Activated CD4-positive, alpha-beta T cell treated with anti-CD3 and anti-CD28 coated beads, Interleukin-2, amount 50 U/mL, for 4 hours (primary cell): ENCODE measurements around the gene APOA4.
"Not testable (repeated sequence)": the region's sequence is repeated elsewhere in the genome, so short reads cannot be mapped to it uniquely, and the experiment has no call there.

Source experiments
- DNase-seq, 2 experiments: peaks; one replicate each; pipeline ENCODE4 v3.0.0-alpha.2; 2020

The APOA4 gene

DNA sequence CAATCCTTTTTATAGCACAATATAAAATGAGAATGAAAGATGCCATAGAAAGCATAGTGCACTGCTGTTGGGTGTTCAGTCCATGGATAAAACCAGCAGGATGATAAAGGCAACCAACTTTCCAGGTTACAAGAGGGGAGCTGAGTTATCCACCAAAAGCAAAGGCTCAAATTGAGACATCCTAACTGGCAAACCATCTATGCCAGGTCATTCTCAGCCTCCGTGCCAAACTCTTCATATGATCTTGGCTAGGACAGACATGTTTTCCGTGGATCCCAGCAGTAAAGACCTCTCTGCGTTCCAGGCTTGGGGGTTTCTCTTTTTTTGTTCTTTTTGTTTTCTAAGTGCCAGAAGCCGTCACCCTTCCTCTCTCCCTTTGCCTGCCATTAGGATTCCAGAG, 21.6 kb upstream of the APOA4 start:
- no peak for DNase-seq

DNA sequence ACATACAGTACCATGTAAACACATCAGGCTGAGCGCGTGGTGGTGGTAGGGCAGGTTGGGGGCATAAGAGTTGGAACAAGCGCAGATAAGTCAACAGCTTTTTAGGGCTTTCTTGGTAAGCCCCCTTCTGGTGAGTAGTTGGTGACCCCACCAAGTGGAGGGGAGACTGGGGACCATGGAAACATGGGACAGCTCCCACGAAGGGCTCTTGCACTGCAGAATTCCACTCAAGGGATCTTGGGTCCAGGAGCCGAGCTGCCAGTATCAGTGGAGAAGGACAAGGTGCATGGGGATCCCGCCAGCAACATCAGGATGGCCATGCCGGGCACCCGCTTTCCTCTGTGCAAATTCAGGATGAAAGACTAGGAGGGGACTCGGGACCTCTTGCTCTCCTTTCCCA, 20.6 kb upstream of the APOA4 start:
- DNase-seq, result no peak

DNA sequence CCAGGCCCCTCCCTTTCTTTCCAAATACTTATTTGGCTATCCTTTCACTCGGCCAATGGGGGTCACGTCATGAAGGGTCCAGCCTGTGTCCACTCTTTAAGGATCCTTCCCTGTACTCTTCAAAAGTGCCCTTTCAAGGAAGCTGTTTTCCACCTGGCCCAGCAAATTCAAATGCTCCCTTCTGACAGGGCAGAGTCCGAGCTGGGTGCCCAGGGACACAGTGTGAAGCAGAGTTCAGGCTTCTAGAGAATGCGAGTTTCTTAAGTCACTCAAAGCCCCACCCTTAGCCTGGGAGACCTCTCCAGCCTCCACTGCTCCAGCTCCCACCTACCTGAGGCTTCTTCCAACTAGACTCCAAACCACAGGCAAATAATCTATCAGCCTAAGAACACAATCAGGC, 19.8 kb upstream of the APOA4 start:
- no peak for DNase-seq

DNA sequence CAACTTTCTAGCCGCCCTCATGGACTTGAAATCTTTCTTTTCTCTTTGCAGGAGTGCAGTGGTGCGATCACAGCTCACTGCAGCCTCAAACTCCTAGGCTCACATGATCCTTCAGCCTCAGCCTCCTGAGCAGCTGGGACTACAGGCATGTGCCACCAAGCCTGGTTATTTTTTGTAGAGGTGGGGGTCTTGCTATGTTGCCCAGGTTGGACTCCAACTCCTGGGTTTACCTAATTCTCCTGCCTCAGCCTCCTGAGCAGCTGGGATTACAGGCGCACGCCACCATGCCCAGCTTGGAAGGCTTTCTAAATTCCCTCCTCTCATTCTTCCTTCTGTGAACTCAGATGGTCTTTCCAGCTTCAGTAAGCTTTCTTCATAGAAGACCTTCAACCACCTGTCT, 19.0 kb upstream of the APOA4 start:
- no peak for DNase-seq

DNA sequence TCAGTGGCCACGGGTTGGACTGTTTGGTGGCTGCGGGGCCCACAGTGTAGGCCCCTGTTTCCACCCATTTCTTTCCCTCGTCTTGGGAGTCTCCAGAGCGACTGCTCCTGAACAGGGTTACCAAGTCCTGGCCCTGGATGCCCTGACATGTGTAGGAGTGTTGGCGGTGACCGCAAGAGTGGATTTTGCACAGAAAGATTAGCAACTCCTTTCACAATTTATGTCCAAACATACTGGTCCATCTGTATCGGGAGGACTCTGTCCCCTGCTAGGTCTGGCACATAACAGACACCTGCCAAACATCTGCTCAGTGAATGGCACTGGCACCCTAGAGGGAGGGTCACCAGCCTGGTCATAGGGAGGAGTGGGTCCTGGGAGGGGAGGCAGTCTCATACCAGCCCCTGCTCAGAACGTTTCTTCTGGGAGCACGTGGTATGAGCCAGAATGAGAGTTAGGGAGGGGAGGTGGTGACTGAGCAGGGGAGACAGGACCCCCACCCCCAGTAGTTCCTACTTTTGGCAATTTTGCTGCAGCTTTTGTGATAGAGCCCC, 17.7 kb upstream of the APOA4 start:
- no peak for DNase-seq

DNA sequence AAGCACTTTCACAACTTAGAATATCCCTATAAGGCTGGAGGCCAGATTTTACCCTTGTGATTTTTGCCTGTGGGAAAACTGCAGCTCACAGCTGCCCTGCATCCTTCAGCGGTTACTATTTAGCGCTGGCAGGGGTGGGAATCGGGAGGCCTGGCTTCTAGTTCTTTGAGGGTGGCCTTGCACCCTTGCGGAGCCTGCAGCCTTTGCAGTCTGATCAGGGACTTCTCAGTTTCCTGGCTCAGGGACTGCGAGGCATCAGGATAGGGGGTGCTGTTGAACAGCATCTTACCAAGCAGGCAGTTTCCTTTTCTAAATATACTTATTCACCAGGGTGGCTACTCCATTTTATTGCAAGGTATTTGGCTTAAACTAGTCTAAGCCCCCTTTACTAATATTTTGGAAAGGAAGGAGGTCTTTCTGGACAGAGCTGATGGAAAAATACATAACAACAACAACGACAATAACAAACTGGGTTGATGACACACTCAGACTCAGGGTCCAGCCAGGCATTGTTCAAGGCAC, 17.2 kb upstream of the APOA4 start:
- DNase-seq, result no peak

DNA sequence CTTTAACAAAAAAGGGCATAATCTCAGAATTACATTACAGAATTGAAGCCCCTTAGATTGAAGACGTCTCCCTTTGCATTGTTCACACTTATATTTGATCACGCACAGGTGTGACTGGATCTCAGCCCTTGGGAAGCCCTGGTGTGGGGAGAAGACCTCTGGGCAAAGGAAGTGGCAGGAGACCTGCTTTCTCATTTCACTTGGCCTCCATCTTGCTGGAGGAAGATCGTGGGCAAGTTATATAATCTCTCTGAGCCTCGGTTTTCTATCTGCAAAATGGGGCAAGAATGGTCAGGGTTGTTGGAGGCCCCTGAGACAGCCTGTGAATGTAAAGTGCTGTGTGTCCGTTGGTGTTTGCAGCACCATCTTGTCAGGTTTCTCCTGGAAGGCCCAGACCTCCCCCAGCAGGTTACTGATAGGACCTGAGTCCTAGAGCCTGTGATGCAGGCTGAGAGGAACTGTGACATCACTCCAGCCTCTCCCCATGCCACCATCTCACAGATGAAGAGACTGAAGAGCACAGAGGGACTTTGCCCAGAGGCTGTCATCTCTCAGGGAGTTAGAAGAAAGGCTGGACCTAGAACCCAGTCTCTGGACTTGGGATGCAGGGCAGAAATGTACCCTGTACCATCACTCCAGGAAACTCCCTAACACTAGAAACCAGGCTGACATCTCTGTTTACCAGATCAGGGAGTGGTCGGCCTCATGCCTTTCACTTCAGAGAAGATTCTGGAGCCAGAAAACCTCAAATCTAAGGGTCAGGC, 15.4 kb upstream of the APOA4 start:
- DNase-seq, result no peak

DNA sequence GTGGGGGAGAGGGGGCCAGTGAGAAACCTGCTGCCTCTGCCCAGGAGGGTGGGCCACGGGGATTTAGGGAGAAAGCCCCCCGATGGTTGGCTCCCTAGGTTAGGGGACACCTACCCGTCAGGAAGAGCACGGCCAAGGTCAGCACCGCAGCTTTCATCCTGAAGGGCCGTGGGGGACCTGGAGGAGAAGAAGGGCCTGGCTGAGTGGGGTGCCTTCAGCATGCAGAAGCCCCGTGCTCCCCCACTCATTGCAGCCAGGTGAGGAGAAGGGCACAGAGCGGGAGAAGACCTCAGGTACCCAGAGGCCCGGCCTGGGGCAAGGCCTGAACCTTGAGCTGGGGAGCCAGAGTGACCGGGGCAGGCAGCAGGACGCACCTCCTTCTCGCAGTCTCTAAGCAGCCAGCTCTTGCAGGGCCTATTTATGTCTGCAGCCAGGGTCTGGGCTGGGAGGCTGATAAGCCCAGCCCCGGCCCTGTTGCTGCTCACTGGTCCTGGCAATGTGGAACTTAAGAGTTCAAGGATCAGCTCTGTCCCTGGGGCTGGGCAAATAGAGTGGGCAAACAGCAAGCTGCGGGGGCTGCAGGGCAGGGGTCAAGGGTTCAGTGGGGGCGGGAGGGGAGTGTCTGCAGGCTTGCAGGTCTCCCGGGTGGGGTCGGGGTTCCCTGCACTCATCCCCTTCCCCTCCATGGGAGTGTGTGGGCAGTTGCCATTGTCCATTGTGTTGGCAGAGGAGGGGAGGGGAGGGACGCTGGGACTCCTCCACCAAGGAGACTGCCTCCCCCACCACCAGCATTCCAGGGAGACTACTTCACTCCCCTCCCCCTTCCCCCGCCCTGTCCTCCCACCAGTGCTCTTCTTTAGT, 14.4 kb upstream of the APOA4 start, which contains the start of gene APOA1:
TSS of gene APOA1 (minus strand) at position 392 of the 861 bp plus-strand sequence. CDS start at position 157, 235 bp downstream.
- no peak for DNase-seq

DNA sequence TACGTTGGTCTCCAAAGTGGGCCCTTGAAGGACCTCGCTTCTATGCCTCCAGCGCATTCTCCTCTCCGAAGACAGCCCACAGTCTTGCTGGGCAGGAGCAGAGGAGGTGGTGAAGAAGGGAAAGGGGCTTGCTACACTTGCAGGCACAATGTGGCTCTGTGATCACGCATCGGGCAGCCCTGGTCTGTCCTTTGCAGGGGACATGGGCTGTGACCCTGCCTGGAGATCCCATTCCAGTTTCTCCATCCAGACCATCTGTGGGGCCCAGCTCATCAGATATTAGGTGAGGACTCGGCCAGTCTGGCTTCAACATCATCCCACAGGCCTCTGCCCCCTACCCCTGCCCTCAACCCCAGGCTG, 13.5 kb upstream of the APOA4 start:
- no peak for DNase-seq

DNA sequence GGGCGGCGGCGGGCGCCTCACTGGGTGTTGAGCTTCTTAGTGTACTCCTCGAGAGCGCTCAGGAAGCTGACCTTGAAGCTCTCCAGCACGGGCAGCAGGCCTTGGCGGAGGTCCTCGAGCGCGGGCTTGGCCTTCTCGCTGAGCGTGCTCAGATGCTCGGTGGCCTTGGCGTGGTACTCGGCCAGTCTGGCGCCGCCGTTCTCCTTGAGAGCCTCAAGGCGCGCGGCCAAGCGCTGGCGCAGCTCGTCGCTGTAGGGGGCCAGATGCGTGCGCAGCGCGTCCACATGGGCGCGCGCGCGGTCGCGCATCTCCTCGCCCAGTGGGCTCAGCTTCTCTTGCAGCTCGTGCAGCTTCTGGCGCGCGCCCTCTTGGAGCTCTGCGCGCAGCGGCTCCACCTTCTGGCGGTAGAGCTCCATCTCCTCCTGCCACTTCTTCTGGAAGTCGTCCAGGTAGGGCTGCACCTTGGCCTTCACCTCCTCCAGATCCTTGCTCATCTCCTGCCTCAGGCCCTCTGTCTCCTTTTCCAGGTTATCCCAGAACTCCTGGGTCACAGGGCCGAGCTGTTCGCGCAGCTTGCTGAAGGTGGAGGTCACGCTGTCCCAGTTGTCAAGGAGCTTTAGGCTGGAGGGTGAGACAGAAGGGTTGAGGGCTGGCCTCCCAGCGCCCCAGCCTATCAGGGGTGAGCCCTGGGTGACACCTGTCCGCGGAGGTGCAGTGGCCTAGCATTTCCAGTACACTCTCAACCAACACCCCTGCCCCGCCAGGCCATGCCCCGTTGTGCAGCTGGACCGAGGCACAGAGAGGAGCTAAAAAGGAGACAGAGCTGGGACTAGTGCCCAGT, 12.9 kb upstream of the APOA4 start:
- peak; percentile 64 to 72 for DNase-seq

DNA sequence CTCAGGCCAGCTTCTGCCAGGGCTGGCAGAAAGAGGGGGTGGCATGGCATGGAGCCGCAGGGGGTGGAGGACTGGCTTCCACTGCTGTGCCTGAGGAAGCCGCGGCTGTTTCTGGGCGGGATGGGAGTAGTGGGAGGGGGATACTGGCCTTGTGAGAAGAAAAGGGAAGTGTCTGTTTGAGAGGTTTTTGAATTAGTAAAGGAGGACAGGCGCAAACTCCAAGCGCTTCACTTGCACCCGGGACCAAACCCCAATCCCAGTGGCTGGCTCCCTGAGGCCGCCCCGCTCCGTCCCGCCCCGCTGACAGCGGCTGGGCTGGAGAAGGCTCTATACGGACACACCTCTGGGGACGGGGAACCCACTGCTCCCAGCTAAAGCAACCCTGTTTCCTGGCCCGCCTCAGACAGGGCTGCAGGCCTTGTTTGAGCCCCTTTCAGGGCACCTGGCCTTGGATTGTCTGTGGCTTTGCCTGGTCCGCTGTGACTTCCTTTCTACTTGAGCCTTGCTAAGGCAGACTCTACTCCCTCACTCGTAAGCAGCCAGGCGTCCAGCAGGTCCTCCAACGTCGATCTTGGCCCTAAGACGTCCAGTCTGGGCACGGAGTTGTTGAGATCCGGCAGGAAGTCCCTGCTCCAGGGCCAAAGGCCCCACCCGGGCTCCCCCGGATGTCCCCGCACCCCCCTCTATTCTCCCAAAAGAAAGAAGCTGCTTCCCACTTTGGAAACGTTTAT, 12.1 kb upstream of the APOA4 start:
- DNase-seq, result no peak

DNA sequence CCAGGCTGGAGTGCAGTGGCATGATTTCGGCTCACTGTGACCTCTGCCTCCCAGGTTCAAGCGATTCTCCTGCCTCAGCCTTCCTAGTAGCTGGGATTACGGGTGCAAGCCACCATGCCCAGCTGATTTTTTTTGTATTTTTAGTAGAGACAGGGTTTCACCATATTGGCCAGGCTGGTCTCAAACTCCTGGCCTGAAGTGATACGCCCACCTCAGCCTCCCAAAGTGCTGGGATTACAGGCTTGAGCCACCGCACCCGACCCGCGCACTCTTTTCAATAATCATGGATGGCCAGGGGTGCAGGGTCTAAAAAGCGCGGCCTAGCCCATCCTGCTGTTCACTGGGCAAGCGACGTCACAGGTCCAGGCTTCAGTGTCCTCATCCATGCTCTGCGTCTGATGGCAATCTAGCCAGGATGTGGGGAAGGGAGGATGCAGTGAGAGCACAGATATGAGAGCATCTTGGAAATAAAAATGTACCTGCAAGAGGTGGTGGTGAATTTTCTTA, 11.5 kb upstream of the APOA4 start:
- DNase-seq, result not testable (repeated sequence)

DNA sequence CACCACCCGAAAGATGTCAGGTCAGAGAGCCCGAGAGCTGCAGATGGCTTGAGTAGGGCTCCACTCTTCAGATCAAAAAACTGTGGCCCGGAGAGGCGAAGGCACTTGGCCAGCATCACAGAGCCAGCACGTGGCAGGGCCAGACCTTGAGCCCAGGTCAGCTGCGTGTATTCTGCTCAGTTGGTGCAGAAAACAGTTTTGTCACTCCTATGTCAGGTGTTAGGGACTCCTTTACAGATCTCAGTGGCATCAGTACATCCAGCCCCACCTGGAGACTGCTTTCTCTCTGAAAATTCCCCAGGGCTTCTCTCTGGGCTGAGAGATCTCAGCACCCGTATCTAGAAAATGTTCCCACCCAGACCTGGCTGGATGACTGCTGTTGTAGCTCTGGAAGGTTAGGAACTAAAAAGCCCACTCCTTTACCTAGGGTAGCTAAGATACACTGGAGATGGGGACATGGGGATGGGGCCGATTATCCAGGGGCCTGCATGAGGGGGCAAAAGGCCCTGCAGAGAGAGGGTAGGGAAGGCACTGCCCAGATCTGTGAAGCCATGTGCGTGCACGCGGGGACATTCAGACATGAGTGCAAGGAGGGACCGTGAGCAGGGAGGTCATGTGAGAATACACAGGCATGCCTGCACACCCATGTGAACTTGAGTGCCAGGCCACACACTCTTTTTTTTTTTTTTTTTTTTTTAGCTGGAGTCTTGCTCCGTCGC, 10.9 kb upstream of the APOA4 start:
- no peak for DNase-seq

DNA sequence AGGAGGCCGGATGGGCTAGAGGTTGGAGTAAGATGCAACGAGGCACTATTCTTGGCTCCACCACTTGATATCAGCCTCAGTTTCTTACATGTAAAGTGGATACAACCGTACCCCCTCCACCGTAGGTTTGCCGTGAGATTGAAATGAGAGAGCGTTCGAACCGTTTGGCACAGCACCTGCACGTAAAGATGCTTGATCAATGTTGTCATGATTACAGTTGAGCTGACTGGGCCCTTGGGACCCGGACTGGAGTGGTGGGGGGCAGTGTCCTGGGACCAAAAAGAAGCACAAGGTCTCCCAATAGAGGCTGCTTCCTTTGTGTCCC, 10.3 kb upstream of the APOA4 start:
- DNase-seq, result no peak

DNA sequence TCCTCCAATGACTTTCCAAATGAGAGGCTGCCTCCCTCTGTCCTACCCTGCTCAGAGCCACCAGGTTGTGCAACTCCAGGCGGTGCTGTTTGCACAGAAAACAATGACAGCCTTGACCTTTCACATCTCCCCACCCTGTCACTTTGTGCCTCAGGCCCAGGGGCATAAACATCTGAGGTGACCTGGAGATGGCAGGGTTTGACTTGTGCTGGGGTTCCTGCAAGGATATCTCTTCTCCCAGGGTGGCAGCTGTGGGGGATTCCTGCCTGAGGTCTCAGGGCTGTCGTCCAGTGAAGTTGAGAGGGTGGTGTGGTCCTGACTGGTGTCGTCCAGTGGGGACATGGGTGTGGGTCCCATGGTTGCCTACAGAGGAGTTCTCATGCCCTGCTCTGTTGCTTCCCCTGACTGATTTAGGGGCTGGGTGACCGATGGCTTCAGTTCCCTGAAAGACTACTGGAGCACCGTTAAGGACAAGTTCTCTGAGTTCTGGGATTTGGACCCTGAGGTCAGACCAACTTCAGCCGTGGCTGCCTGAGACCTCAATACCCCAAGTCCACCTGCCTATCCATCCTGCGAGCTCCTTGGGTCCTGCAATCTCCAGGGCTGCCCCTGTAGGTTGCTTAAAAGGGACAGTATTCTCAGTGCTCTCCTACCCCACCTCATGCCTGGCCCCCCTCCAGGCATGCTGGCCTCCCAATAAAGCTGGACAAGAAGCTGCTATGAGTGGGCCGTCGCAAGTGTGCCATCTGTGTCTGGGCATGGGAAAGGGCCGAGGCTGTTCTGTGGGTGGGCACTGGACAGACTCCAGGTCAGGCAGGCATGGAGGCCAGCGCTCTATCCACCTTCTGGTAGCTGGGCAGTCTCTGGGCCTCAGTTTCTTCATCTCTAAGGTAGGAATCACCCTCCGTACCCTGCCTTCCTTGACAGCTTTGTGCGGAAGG, 9.5 kb upstream of the APOA4 start:
- no peak for DNase-seq

DNA sequence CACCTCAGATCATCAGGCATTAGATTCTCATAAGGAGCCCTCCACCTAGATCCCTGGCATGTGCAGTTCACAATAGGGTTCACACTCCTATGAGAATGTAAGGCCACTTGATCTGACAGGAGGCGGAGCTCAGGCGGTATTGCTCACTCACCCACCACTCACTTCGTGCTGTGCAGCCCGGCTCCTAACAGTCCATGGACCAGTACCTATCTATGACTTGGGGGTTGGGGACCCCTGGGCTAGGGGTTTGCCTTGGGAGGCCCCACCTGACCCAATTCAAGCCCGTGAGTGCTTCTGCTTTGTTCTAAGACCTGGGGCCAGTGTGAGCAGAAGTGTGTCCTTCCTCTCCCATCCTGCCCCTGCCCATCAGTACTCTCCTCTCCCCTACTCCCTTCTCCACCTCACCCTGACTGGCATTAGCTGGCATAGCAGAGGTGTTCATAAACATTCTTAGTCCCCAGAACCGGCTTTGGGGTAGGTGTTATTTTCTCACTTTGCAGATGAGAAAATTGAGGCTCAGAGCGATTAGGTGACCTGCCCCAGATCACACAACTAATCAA, 8.8 kb upstream of the APOA4 start:
- DNase-seq, result no peak

DNA sequence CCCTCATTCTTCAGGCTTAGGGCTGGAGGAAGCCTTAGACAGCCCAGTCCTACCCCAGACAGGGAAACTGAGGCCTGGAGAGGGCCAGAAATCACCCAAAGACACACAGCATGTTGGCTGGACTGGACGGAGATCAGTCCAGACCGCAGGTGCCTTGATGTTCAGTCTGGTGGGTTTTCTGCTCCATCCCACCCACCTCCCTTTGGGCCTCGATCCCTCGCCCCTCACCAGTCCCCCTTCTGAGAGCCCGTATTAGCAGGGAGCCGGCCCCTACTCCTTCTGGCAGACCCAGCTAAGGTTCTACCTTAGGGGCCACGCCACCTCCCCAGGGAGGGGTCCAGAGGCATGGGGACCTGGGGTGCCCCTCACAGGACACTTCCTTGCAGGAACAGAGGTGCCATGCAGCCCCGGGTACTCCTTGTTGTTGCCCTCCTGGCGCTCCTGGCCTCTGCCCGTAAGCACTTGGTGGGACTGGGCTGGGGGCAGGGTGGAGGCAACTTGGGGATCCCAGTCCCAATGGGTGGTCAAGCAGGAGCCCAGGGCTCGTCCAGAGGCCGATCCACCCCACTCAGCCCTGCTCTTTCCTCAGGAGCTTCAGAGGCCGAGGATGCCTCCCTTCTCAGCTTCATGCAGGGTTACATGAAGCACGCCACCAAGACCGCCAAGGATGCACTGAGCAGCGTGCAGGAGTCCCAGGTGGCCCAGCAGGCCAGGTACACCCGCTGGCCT, 7.2 kb upstream of the APOA4 start:
- DNase-seq, result no peak

DNA sequence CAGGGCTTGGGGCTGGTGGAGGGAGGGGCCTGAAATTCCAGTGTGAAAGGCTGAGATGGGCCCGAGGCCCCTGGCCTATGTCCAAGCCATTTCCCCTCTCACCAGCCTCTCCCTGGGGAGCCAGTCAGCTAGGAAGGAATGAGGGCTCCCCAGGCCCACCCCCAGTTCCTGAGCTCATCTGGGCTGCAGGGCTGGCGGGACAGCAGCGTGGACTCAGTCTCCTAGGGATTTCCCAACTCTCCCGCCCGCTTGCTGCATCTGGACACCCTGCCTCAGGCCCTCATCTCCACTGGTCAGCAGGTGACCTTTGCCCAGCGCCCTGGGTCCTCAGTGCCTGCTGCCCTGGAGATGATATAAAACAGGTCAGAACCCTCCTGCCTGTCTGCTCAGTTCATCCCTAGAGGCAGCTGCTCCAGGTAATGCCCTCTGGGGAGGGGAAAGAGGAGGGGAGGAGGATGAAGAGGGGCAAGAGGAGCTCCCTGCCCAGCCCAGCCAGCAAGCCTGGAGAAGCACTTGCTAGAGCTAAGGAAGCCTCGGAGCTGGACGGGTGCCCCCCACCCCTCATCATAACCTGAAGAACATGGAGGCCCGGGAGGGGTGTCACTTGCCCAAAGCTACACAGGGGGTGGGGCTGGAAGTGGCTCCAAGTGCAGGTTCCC, 6.5 kb upstream of the APOA4 start, which contains the start of gene APOC3:
TSS of gene APOC3 (plus strand) at position 383 of the 659 bp plus-strand sequence. CDS start 676 bp downstream, outside the sequence.
- no peak for DNase-seq
